Pancreas (tissue), 10 donors: Measurements from ENCODE around the gene PLEKHG2. TPM values are rescaled to one million over a fixed set of nuclear protein-coding genes. Genes with fewer than 3 reads are reported as not detected.

Source experiments
- ATAC-seq, 4 donors: fragments of 200-7000 bp; cut with Tn5 transposase; one replicate each; pipeline versions ENCODE4 v1.8.0 to v1.9.1; 2020; ENCODE audit warnings: mild to moderate bottlenecking in 4 of 4, moderate library complexity in 4 of 4
- DNase-seq, 6 donors: peaks; one replicate each; pipeline ENCODE4 v3.0.0-alpha.2; 2020
- FAIRE-seq: peaks from 2 replicates; lab custom pipeline; 2012; peaks lifted over from hg19 to GRCh38; lab: Jason Lieb, UNC
- H3K27ac ChIP-seq, 4 donors: fragments of 200-600 bp; sonication (generic); 1 replicate in 3 of 4; 2 replicates in 1 of 4; pipeline versions ENCODE4 v1.5.0 to v1.8.0; 2020
- H3K27me3 ChIP-seq, 4 donors: fragments of 200-600 bp; one replicate each; pipeline ENCODE4 v1.8.0; 2021
- H3K36me3 ChIP-seq, 3 donors: fragments of 200-600 bp; sonication (generic) in 1 of 3; one replicate each; pipeline versions ENCODE4 v1.5.0 to v1.8.0; 2020 to 2021
- H3K4me1 ChIP-seq, 3 donors: fragments of 200-600 bp; one replicate each; pipeline ENCODE4 v1.8.0; 2021
- H3K4me3 ChIP-seq, 4 donors: fragments of 200-600 bp; sonication (generic) in 2 of 4; one replicate each; pipeline versions ENCODE4 v1.5.0 to v1.8.0; 2020 to 2021
- H3K9me3 ChIP-seq, 4 donors: fragments of 200-600 bp; one replicate each; pipeline ENCODE4 v1.8.0; 2021
- WGBS, 2 donors: extraction: QIAGEN DNeasy Blood & Tissue Kit; methylation state at CpG; one replicate each; pipeline ENCODE4 v1.1.7; 2013; 5-methylcytosine and 5-hydroxymethylcytosine counted together
- intact Hi-C, 3 donors: fragments of 100-400 bp; cut with DNase I; formaldehyde crosslinking; loops; one replicate each; pipeline versions ENCODE4 v1.11.1 to v1.14.2; 2022
- polyA plus RNA-seq, 2 donors: library from polyadenylated mRNA; stranded (reverse); fragments of 200-250 nt; gene quantifications; one replicate each; pipeline ENCODE4 v1.2.3, GENCODE V29; 2013
- total RNA-seq, 6 donors: library from RNA; stranded (reverse); fragmentation: NEBNext Ultra II Directional in 4 of 6; extraction: Animal tissue kit (Norgen Biotek cat#: 25700) in 4 of 6; gene quantifications; one replicate each; pipeline versions ENCODE4 v1.2.1 to v1.2.4, GENCODE V29; 2021 to 2023
- TF ChIP-seq, protein P1 (sequence below), 4 donors: fragments of 200-600 bp; sonication (generic) in 3 of 4; IDR thresholded peaks; one replicate each; pipeline versions ENCODE4 v1.5.0 to v1.8.0; 2021; ENCODE audit warnings: antibody characterized with exemption in 4 of 4
- donor health status: healthy with polysubstance abuse.
- donor health status: DM: no; HTN: no; CAD: no; lungs with moderate emphysema.
- donor health status: DM: no; HTN: no; CAD: no.
- donor health status: control.
- donor health status: control.
- donor health status: Bipolar disorder and iron deficiency.
- donor health status: DM: yes; HTN: yes; CAD: no.
- donor health status: DM: no; HTN: no; CAD: no.
- donor health status: DM: no; HTN: no; CAD: no.
- donor health status: DM: yes; HTN: yes; CAD: no.

Gene PLEKHG2
- total and polyA plus RNA-seq, 8 donors, result 3.1 to 15.0 (median 7.8) TPM

DNA sequence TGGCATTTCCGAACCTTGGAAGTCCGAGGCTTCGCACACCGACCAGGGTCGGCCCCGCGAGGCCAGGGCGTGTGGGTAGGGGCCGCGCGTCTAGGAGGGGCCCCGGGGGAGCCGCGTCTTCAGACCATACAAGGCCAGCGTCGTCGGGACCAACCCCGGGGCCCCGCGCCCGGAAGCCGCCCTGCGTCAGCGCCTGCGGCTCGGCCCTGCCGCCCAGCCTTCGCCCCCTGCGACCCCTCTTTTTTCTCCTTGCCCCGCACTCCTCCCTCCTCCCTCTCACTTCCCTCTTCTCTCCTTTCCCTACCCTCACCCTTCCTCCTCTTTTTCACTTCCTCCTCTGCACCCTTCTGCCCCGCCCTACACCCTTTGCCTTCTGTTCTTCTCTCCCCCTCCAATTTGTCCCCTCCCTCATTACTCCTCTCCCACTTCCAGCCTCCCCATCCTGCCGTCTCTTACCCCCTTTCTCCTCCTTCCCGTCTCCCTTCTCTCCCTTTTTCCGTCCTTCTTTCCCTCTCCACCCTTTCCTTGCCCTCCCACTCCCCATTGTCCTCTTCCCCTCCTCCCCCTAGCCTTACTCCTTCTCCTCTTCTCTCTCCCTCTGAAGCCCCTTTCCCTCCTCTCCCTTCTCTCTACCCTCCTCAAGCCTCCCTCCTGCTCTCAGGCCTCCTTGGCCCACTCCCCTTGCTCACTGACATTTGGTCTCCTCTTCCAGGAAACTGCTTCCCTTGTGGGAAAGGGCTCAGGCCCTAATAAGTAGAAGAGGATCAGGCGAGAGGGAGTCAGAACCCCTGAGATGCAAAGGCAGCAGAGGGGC, 2.2 kb upstream of the PLEKHG2 start:
- H3K9me3 ChIP-seq, result no peaks in the 10 kb centered on the region
- DNase-seq (peak; percentile 40 to 87 (median 72)), FAIRE-seq (no peak), ATAC-seq (peak in 3 of 4 donors; percentile 2 to 4 (median 3))
- H3K27ac ChIP-seq, result peak overlapping the region; percentile 89 to 99 (median 94)
- H3K4me3 ChIP-seq, result peak overlapping the region; percentile 26 to 96 (median 71)
- WGBS, 2 donors, result 3% methylated on average over 35 of the region's 35 CpGs
- intact Hi-C loops, result no loop called here
- H3K27me3 ChIP-seq, result no peaks in the 10 kb centered on the region
- H3K36me3 ChIP-seq, result peaks cover 0 to 5% (median 0%) of the 10 kb centered on the region in 3 donors
- TF ChIP-seq, protein P1, sequence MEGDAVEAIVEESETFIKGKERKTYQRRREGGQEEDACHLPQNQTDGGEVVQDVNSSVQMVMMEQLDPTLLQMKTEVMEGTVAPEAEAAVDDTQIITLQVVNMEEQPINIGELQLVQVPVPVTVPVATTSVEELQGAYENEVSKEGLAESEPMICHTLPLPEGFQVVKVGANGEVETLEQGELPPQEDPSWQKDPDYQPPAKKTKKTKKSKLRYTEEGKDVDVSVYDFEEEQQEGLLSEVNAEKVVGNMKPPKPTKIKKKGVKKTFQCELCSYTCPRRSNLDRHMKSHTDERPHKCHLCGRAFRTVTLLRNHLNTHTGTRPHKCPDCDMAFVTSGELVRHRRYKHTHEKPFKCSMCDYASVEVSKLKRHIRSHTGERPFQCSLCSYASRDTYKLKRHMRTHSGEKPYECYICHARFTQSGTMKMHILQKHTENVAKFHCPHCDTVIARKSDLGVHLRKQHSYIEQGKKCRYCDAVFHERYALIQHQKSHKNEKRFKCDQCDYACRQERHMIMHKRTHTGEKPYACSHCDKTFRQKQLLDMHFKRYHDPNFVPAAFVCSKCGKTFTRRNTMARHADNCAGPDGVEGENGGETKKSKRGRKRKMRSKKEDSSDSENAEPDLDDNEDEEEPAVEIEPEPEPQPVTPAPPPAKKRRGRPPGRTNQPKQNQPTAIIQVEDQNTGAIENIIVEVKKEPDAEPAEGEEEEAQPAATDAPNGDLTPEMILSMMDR (IDR thresholded peaks at IDR 0.05), result no peak
- peaks cover 12 to 20% (median 15%) of the 10 kb centered on the region in 3 donors for H3K4me1 ChIP-seq

DNA sequence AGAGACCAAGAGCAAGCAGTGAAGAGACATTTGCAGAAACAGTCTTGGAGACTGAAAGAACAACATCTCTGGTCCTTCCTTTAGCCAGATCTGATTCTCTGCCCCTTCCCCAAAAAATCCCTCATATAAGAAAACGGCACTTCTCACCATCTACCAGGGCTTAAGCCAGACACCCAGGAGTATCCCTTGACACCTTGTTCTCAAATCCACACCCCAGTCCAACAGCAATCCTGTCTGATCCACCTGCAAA, 1.7 kb upstream of the PLEKHG2 start:
- TF ChIP-seq, protein P1 (IDR thresholded peaks at IDR 0.05), result no peak
- Histone ChIP-seq H3K36me3 (peaks cover 0 to 5% (median 0%) of the 10 kb centered on the region in 3 donors), H3K4me3 (peak overlapping the region in 2 of 4 donors; percentile 70 to 96), H3K27me3 (no peaks in the 10 kb centered on the region), H3K9me3 (no peaks in the 10 kb centered on the region), H3K4me1 (peaks cover 12 to 20% (median 15%) of the 10 kb centered on the region in 3 donors), H3K27ac (peak overlapping the region; percentile 89 to 99 (median 94))
- DNase-seq (no peak), ATAC-seq (no peak), FAIRE-seq (no peak)
- intact Hi-C loops, result no loop called here
- WGBS, 2 donors, result 21 to 30% methylated on average over 1 of the region's 1 CpG

DNA sequence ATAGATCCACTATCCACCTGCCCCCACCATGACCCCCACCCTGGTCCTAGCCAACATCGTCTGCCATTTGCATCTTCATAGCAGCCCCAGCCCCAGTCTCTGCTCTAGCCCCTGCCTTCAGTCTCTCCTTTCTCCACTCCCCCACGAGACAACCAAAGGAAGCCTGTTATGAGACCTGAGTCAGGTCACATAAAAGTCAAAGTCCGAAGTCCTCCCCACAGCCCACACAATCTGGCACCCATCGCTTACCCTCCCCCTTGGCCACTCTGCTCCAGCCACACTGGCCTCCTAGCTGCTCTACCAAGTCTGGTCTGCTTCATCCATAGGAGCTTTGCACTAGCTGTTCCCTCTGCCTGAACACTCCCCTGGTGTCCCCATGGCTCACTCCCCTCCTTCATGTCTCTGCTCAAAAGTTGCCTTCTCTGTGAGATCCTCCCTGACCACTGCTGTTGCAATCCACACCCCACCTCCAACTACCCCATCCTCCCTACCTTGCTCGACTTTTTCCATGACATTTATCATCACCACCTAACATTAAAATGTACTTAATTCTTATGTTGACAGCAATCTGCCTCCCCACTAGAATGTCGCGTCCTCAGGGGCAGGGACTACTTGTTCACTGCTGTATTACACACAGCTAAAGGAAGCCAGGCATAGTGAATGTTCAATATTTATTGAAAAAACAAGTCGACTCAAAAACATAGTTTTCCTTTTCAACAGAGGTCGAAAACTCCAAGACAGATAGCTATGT, 1.2 kb upstream of the PLEKHG2 start:
- peaks cover 0 to 5% (median 0%) of the 10 kb centered on the region in 3 donors for H3K36me3 ChIP-seq
- H3K27ac ChIP-seq, result peak overlapping the region; percentile 89 to 99 (median 94)
- peaks cover 12 to 20% (median 15%) of the 10 kb centered on the region in 3 donors for H3K4me1 ChIP-seq
- intact Hi-C loops, result no loop called here
- DNase-seq (peak in 5 of 6 donors; percentile 68 to 75 (median 70)), ATAC-seq (peak; percentile 1 to 25 (median 3)), FAIRE-seq (no peak)
- no peaks in the 10 kb centered on the region for H3K9me3 ChIP-seq
- H3K4me3 ChIP-seq, result peak overlapping the region in 2 of 4 donors; percentile 70 to 96
- 2 to 3% methylated on average over 9 of the region's 9 CpGs for WGBS, 2 donors
- TF ChIP-seq, protein P1 (IDR thresholded peaks at IDR 0.05), result no peak
- H3K27me3 ChIP-seq, result no peaks in the 10 kb centered on the region

DNA sequence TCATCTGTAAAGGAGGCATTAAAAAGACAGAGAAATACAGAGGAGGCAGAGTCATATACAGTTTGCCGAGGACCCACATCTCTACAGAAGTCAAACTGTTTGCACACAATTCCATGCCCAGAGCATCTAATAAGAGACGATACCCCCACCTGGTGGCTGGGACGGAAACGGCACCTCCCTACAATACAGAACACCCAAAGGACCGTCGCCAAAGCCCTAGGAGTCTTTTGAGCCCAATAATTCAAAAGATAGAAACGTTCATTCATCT, 703 bp upstream of the PLEKHG2 start:
- Histone ChIP-seq H3K9me3 (no peaks in the 10 kb centered on the region), H3K27me3 (no peaks in the 10 kb centered on the region), H3K4me1 (peaks cover 12 to 20% (median 15%) of the 10 kb centered on the region in 3 donors), H3K36me3 (peaks cover 0 to 5% (median 0%) of the 10 kb centered on the region in 3 donors), H3K4me3 (peak overlapping the region in 3 of 4 donors; percentile 70 to 96 (median 79)), H3K27ac (peak overlapping the region; percentile 89 to 99 (median 94))
- peak; percentile 83 to 92 (median 90) for DNase-seq
- WGBS, 2 donors, result 0 to 1% methylated on average over 7 of the region's 7 CpGs
- intact Hi-C loops, result no loop called here
- peak; percentile 47 to 66 (median 60) for ATAC-seq
- FAIRE-seq, result no peak
- TF ChIP-seq, protein P1 (IDR thresholded peaks at IDR 0.05), result peak; percentile 82 to 90 (median 88)
